GM18505 (cell line): ENCODE data around the gene GRB7.

Experiments
- ATAC-seq: cut with Tn5 transposase; IDR thresholded peaks from one replicate; pipeline ENCODE4 v1.9.1; 2021; ENCODE audit not compliant: unreplicated experiment
- POLR2A ChIP-seq: IDR thresholded peaks from 4 replicates; pipeline ENCODE4 v1.6.1; 2011; ENCODE audit warnings: borderline replicate concordance; ENCODE audit not compliant: insufficient read depth, insufficient read length; ENCODE audit errors: extremely low read depth

GRB7 gene

DNA sequence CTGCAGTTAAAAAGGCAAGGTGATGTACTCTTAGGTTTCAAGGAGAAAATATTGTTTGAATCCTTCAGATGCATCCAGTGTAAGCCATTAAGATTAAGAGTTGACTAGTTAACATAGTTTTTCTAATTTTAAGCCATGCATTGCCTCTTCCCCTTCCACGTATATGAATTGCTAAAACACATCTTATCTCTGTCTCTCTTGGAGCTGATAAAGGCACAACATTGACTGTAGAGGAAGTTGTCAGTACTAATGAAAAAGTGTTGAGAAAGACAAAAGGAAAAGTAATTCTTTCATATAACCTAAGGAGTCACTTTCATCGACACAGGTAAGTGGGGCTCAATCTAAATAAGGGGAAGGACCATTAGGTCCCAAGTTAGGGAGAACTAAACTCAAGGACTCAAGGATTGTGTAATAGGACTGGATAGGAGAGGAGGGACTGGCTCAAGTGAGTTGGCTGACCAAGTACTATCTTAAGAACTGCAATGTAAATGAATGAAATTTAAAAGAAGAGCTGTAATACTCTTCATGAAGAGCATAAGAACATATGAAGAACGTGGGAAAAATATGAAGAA lies 55.6 kb downstream of the GRB7 start:
- no peak for TF ChIP-seq POLR2A

DNA sequence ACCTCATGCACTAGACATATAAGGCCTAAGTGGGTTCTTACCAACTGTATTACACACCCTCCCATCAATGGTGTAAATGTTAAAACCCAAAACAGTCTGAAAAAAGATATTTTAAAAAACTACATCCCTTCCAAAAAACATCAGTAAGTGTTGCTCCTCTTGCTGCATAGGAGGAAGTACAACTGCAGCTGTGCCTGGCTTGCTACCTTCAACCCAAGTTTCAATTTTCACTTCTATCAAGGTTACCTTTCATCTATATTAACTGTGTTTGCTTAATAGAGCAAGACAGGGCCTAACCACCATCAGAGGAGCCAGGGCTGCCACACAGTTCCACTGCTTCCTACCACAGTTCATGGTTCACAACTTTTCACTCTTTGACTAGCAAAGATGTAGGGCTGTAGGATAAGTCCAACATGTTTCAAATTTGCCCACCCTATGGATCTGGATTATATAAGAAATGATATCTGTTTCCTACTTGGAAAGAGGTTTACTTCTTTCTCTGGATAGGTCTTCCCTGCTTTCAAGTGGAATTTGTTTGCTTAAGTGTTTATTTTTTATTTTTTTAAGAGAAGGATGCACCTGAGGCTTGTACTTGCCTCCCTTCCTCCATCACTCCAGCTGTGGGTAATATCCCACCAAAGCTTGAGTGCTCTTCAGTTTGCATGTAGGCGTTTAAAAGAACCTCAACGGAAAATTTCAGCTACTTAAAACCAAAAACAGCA lies 56.7 kb downstream of the GRB7 start:
- peak; percentile 63 for ATAC-seq
- TF ChIP-seq POLR2A = no peak

More for the DNA sequence above, 55.6 kb downstream of the GRB7 start:
- ATAC-seq = no peak
